ENCODE data around the gene PPFIBP1. TPM values are rescaled to one million over a fixed set of nuclear protein-coding genes. Genes with fewer than 3 reads are reported as not detected.
"Not testable (repeated sequence)": the region's sequence is repeated elsewhere in the genome, so short reads cannot be mapped to it uniquely, and the experiment has no call there.

Gene PPFIBP1
- total RNA-seq, 1 donor from 2014 or later: 56.4 TPM

DNA sequence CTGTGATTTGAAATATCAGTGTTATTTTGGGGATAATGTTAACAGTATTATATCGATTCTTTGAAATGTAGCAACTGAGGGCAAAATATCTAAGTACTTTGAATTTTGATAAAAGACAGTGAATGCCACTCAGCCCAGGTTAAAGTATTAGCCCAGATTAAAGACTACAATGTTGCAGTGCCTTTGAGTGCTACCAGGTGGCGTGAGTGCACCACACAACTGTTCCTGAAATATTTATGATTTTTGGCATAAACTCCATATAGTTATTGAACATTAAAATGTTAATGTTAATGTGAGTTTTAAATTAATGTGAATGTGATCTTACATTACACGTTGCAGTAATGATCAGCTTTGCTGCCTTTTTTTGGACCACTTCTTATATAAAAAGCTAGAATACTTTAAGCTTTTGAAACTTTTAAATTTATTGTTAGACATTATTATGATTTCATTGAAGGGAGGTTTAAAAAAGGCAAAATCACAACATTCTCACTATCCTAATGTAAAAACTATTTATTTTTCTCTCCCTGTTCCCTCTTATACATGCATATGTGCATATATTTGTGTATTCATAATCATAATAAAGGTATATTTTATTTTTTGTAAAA, 209.1 kb downstream of the PPFIBP1 start:
- Histone ChIP-seq H3K4me1 (no peaks in the 10 kb centered on the region), H3K36me3 (peaks cover 14 to 33% of the 10 kb centered on the region in 2 donors), H3K9me3 (no peaks in the 10 kb centered on the region), H3K27ac (no peak overlapping the region), H3K4me3 (no peak overlapping the region), H3K27me3 (no peaks in the 10 kb centered on the region)
- TF ChIP-seq, protein P1, sequence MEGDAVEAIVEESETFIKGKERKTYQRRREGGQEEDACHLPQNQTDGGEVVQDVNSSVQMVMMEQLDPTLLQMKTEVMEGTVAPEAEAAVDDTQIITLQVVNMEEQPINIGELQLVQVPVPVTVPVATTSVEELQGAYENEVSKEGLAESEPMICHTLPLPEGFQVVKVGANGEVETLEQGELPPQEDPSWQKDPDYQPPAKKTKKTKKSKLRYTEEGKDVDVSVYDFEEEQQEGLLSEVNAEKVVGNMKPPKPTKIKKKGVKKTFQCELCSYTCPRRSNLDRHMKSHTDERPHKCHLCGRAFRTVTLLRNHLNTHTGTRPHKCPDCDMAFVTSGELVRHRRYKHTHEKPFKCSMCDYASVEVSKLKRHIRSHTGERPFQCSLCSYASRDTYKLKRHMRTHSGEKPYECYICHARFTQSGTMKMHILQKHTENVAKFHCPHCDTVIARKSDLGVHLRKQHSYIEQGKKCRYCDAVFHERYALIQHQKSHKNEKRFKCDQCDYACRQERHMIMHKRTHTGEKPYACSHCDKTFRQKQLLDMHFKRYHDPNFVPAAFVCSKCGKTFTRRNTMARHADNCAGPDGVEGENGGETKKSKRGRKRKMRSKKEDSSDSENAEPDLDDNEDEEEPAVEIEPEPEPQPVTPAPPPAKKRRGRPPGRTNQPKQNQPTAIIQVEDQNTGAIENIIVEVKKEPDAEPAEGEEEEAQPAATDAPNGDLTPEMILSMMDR (IDR thresholded peaks at IDR 0.05): peak; percentile 78 to 89 (median 81)
- no peak for DNase-seq (ENCODE audit: low spot score in 2 of 2)
- intact Hi-C loops (cut with DNase I): loop anchor here (1.0 to 5.0 kb wide), 3 partner anchors 88 to 208 kb away; no protein-coding TSS in a partner anchor

GRCh38 chr12:27733791-27734190, 209.8 kb downstream of the PPFIBP1 start:
- Histone ChIP-seq H3K27me3 (no peaks in the 10 kb centered on the region), H3K27ac (no peak overlapping the region), H3K4me1 (no peaks in the 10 kb centered on the region), H3K9me3 (no peaks in the 10 kb centered on the region), H3K4me3 (no peak overlapping the region), H3K36me3 (peaks cover 14 to 33% of the 10 kb centered on the region in 2 donors)
- intact Hi-C loops (cut with DNase I): loop anchor here (1.0 to 5.0 kb wide), 3 partner anchors 88 to 207 kb away; no protein-coding TSS in a partner anchor
- TF ChIP-seq, protein P1 (IDR thresholded peaks at IDR 0.05): no peak
- DNase-seq (ENCODE audit: low spot score in 2 of 2): no peak

DNA sequence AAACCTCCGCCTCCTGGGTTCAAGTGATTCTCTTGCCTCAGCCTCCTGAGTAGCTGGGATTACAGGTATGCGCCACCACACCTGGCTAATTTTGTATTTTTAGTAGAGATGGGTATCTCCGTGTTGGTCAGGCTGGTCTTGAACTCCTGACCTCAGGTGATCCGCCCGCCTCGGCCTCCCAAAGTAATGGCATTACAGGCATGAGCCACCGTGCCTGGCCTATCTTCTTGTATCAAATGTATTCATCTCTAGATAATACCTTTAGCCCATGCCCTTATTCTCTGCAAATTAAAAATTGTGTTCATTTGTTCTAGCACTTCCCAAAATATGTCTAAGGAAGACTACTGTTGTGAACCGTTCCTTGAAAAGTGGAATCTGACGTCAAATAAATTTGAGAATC, 210.3 kb downstream of the PPFIBP1 start:
- peaks cover 17 to 33% of the 10 kb centered on the region in 2 donors for H3K36me3 ChIP-seq
- H3K4me3 ChIP-seq; H3K4me1 ChIP-seq; DNase-seq (ENCODE audit: low spot score in 2 of 2); H3K27ac ChIP-seq; H3K9me3 ChIP-seq; H3K27me3 ChIP-seq: not testable (repeated sequence)
- intact Hi-C loops (cut with DNase I): loop anchor here (5.0 kb wide), 1 partner anchor 188 kb away; no protein-coding TSS in a partner anchor

DNA sequence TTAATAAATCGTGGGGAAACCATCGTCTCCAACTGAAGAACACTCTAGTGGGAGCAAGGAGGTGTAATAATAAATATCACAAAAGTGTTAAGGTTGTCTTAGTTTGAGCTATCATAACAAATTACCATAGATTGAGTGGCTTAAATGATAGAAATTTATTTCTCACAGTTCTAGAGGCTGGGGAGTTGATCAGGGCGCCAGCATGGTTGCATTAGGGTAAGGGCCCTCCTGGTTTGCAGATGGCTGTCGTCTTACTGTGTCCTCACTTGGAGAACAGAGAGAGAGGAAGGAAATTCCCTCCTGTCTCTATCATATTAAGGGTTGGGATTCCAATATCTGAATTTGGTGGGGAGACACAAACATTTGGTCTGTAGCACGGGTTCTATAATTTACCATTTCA, 219.6 kb downstream of the PPFIBP1 start:
- Histone ChIP-seq H3K4me3 (no peak overlapping the region), H3K27me3 (no peaks in the 10 kb centered on the region), H3K27ac (no peak overlapping the region), H3K9me3 (no peaks in the 10 kb centered on the region), H3K36me3 (peaks cover 0 to 8% of the 10 kb centered on the region in 2 donors), H3K4me1 (peaks cover 3 to 16% of the 10 kb centered on the region in 2 donors)
- TF ChIP-seq, protein P1 (IDR thresholded peaks at IDR 0.05): no peak
- DNase-seq (ENCODE audit: low spot score in 2 of 2): no peak
- intact Hi-C loops (cut with DNase I): no loop called here

Other genes with a start within 250 kb of the PPFIBP1 start
- 5.6 TPM for gene BMAL2, start 191.4 kb upstream of the PPFIBP1 start, total RNA-seq
- gene SMCO2, start 77.5 kb upstream of the PPFIBP1 start, total RNA-seq: not detected
- not detected for gene REP15, start 172.2 kb downstream of the PPFIBP1 start, total RNA-seq
- gene MRPS35, start 186.6 kb downstream of the PPFIBP1 start, total RNA-seq: 2.7 TPM